GM12892 (cell line): ENCODE measurements around the gene SMYD5.

ENCODE experiments used
- POLR2AphosphoS5 ChIP-seq: IDR thresholded peaks from 2 replicates; pipeline ENCODE4 v1.6.1; 2011; ENCODE audit warnings: low read depth, low read length, control low read depth
- TAF1 ChIP-seq: IDR thresholded peaks from 2 replicates; pipeline ENCODE4 v1.6.1; 2011; ENCODE audit warnings: low read depth, mild to moderate bottlenecking, control low read depth, low read length, borderline replicate concordance

DNA sequence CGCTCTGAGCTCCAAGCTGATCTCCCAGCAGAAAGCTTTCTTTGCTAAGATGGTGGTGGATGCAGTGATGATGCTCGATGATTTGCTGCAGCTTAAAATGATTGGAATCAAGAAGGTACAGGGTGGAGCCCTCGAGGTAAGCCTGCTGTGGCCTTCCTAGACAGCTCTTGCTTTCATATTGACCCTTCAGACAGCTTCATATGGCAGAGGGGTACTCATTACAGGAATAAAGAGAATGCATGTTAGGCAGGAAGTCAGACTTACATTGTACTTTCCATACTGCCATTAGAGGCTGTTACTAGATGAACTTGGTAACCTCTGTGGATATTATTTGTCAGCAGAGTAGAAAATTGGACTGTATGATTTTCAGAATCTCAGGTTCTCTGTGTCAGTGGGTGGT lies 30.5 kb downstream of the SMYD5 start:
- TF ChIP-seq POLR2AphosphoS5: no peak
- TF ChIP-seq TAF1: no peak
